ENCODE measurements around the gene CDH1.

Gene CDH1

GRCh38 chr16:68859828-68860227, 122.7 kb downstream of the CDH1 start:
- DNase-seq, result no peak

- DNase-seq, result no peak
Observed at GRCh38 chr16:68860978-68861892, 124.1 kb downstream of the CDH1 start.

- no peak for DNase-seq
Observed at GRCh38 chr16:68866933-68867332, 129.8 kb downstream of the CDH1 start.

GRCh38 chr16:68869492-68870088, 132.5 kb downstream of the CDH1 start:
- no peak for DNase-seq

- DNase-seq, result no peak
Observed at GRCh38 chr16:68873635-68874471, 136.8 kb downstream of the CDH1 start.

GRCh38 chr16:68875871-68876270, 138.8 kb downstream of the CDH1 start:
- DNase-seq, result no peak

- DNase-seq, result no peak
Observed at GRCh38 chr16:68883685-68884084, 146.6 kb downstream of the CDH1 start.

GRCh38 chr16:68884401-68884800, 147.3 kb downstream of the CDH1 start:
- no peak for DNase-seq

Measured in activated naive CD4-positive, alpha-beta T cell treated with anti-CD3 and anti-CD28 coated beads, Interleukin-2, amount 50 U/mL, for 16 hours (primary cell).